Panc1 (cell line): ENCODE measurements around the gene AHI1. TPM values are rescaled to one million over a fixed set of nuclear protein-coding genes. Genes with fewer than 3 reads are reported as not detected.

Source experiments
- ATAC-seq: fragments of 200-7000 bp; cut with Tn5 transposase; 2 replicates; pipeline ENCODE4 v1.9.1; 2020; ENCODE audit warnings: mild to moderate bottlenecking, moderate library complexity
- BruUV-seq: library from RNA; stranded (reverse); fragments of 400-500 nt; replicated peaks from 2 replicates; lab custom pipeline; 2021; lab: Mats Ljungman, UMichigan
- CTCF ChIA-PET: fragments of 300-600 bp; sonication (Branson Sonifier 250); formaldehyde crosslinking; loops from one replicate; lab custom pipeline; 2022; ENCODE audit warnings: antibody characterized with exemption; lab: Charles Lee
- POLR2A ChIA-PET: fragments of 300-600 bp; sonication (Branson Sonifier 250); formaldehyde crosslinking; loops from one replicate; lab custom pipeline; 2022; ENCODE audit warnings: antibody characterized with exemption; lab: Charles Lee
- DNase-seq: peaks from one replicate; pipeline ENCODE4 v3.0.0-alpha.2; 2010; ENCODE audit warnings: low read depth, low spot score
- H3K27ac ChIP-seq: 2 replicates; pipeline ENCODE4 v1.5.1; 2011; ENCODE audit warnings: mild to moderate bottlenecking, low read length, inconsistent platforms
- H3K27me3 ChIP-seq: fragments of 200-500 bp; sonication (Bioruptor generic); 2 replicates; pipeline ENCODE4 v1.6.0; 2014; ENCODE audit warnings: low read length, inconsistent platforms; ENCODE audit not compliant: control insufficient read depth, insufficient read depth
- H3K36me3 ChIP-seq: fragments of 200-500 bp; sonication (Bioruptor generic); 2 replicates; pipeline ENCODE4 v1.5.1; 2014; ENCODE audit warnings: inconsistent platforms, mild to moderate bottlenecking, low read length, moderate library complexity; ENCODE audit not compliant: control insufficient read depth, insufficient read depth
- H3K4me1 ChIP-seq: 2 replicates; pipeline ENCODE4 v1.5.1; 2011; ENCODE audit warnings: inconsistent platforms, mild to moderate bottlenecking, low read length, moderate library complexity; ENCODE audit not compliant: control insufficient read depth, insufficient read depth
- H3K4me3 ChIP-seq, 2 experiments: 2 replicates each; pipeline ENCODE4 v1.5.1; 2011 to 2012; ENCODE audit warnings: low read depth in 2 of 2, low read length in 2 of 2, mild to moderate bottlenecking in 2 of 2, inconsistent platforms in 1 of 2, moderate library complexity in 1 of 2
- H3K9me3 ChIP-seq: fragments of 200-500 bp; sonication (Bioruptor generic); 2 replicates; pipeline ENCODE4 v1.5.1; 2014; ENCODE audit warnings: low read depth, mild to moderate bottlenecking, inconsistent platforms, low read length, moderate library complexity; ENCODE audit not compliant: control insufficient read depth, insufficient read depth
- CTCF ChIP-seq: fragments of 450-650 bp; IDR thresholded peaks from 2 replicates; pipeline ENCODE4 v1.5.1; 2017; ENCODE audit warnings: mild to moderate bottlenecking
- POLR2AphosphoS5 ChIP-seq: IDR thresholded peaks from 2 replicates; pipeline ENCODE4 v1.6.1; 2012; ENCODE audit warnings: mild to moderate bottlenecking, low read depth, low read length, moderate library complexity
- SIN3A ChIP-seq: IDR thresholded peaks from 2 replicates; pipeline ENCODE4 v1.6.1; 2012; ENCODE audit warnings: low read depth, mild to moderate bottlenecking, low read length, moderate library complexity, borderline replicate concordance; ENCODE audit not compliant: insufficient read depth
- TCF7L2 ChIP-seq: IDR thresholded peaks from 2 replicates; pipeline ENCODE4 v1.6.1; 2011; ENCODE audit warnings: mild to moderate bottlenecking, low read depth, low read length, inconsistent platforms
- in situ Hi-C: cut with HindIII; loops from 2 replicates; pipeline ENCODE4 v1.10.0; 2016; ENCODE audit warnings: low sequenced_read_pairs, low pct_unique_long_range_greater_than_20kb
- intact Hi-C: fragments of 100-400 bp; cut with micrococcal nuclease; formaldehyde crosslinking; loops from one replicate; pipeline ENCODE4 v1.10.0; 2022; ENCODE audit not compliant: unreplicated experiment
- total RNA-seq: library from RNA; stranded (reverse); gene quantifications from one replicate; pipeline ENCODE4 v1.2.1, GENCODE V29; 2021; ENCODE audit not compliant: unreplicated experiment
- TF ChIP-seq, protein P1 (sequence below), 2 experiments: IDR thresholded peaks; 2 replicates each; pipeline ENCODE4 v1.6.1; 2011 to 2012; ENCODE audit warnings: low read depth in 2 of 2, control low read depth in 1 of 2, low read length in 1 of 2, mild to moderate bottlenecking in 1 of 2, moderate library complexity in 1 of 2; ENCODE audit not compliant: insufficient read depth in 1 of 2

The AHI1 gene
- total RNA-seq, 1 experiment from 2014 or later = 22.3 TPM

DNA sequence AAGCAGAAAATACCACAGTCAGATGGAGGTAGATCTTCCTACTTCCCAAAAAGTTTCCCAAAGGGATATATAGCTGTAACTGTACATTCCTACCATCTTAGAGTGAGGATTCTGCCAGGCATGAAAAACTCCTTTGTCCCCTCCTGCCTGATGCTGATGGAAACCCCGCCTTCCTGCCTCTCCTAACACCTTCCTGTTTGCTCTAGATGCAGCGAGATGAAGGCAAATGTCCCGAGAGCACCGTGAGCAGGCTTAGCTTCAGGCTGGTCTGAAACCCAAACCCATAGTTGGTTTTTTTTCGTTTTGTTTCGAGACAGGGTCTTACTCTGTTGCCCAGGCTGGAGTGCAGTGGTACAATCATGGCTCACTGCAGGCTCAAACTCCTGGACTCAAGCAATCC lies 260.8 kb downstream of the AHI1 start:
- no peak overlapping the region for H3K27ac ChIP-seq
- no peaks in the 10 kb centered on the region for H3K9me3 ChIP-seq
- CTCF ChIA-PET = no interaction called here
- H3K4me1 ChIP-seq = no peaks in the 10 kb centered on the region
- in situ Hi-C loops (no loop called here), intact Hi-C loops (no loop called here)
- DNase-seq (no peak), ATAC-seq (no peak)
- TF ChIP-seq POLR2AphosphoS5 (no peak), SIN3A (no peak), CTCF (no peak), TCF7L2 (no peak)
- TF ChIP-seq, protein P1, sequence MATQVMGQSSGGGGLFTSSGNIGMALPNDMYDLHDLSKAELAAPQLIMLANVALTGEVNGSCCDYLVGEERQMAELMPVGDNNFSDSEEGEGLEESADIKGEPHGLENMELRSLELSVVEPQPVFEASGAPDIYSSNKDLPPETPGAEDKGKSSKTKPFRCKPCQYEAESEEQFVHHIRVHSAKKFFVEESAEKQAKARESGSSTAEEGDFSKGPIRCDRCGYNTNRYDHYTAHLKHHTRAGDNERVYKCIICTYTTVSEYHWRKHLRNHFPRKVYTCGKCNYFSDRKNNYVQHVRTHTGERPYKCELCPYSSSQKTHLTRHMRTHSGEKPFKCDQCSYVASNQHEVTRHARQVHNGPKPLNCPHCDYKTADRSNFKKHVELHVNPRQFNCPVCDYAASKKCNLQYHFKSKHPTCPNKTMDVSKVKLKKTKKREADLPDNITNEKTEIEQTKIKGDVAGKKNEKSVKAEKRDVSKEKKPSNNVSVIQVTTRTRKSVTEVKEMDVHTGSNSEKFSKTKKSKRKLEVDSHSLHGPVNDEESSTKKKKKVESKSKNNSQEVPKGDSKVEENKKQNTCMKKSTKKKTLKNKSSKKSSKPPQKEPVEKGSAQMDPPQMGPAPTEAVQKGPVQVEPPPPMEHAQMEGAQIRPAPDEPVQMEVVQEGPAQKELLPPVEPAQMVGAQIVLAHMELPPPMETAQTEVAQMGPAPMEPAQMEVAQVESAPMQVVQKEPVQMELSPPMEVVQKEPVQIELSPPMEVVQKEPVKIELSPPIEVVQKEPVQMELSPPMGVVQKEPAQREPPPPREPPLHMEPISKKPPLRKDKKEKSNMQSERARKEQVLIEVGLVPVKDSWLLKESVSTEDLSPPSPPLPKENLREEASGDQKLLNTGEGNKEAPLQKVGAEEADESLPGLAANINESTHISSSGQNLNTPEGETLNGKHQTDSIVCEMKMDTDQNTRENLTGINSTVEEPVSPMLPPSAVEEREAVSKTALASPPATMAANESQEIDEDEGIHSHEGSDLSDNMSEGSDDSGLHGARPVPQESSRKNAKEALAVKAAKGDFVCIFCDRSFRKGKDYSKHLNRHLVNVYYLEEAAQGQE (IDR thresholded peaks at IDR 0.05; ENCODE audit: insufficient read depth in 1 of 2, low read depth in 2 of 2, low read length in 1 of 2) = no peak
- POLR2A ChIA-PET = interaction anchor here (0.7 kb wide), 1 partner anchor 45 kb away, joined by 10 read pairs; no protein-coding TSS in a partner anchor
- H3K4me3 ChIP-seq = no peak overlapping the region
- H3K36me3 ChIP-seq = no peaks in the 10 kb centered on the region
- BruUV-seq = no TSS peak
- no peaks in the 10 kb centered on the region; the same call in 1 of the 2 replicates for H3K27me3 ChIP-seq

DNA sequence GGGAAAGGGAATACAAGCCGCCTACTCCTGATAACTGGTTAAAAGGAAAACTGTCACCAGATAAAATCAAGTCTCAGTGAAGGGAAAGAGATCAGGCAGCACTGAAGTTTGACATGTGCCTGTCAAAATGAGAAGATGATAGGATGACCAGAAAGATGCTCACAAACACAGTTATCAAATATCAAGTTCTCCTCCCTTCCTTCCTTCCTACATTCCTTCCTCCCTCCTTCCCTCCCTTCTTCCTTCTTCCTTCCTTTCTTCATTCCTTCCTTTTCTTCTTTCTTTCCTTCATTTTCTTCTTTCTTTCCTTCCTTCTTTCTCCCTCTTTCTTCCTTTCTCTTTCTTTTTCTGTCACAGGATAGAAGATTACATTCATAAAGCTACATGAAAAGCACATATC lies 261.2 kb downstream of the AHI1 start:
- Histone ChIP-seq H3K4me1 (no peaks in the 10 kb centered on the region), H3K27me3 (no peaks in the 10 kb centered on the region; the same call in 1 of the 2 replicates), H3K27ac (no peak overlapping the region), H3K4me3 (no peak overlapping the region), H3K36me3 (no peaks in the 10 kb centered on the region), H3K9me3 (no peaks in the 10 kb centered on the region)
- no TSS peak for BruUV-seq
- in situ Hi-C loops = no loop called here
- intact Hi-C loops = no loop called here
- ChIA-PET CTCF (no interaction called here), POLR2A (interaction anchor here (0.7 kb wide), 1 partner anchor 45 kb away, joined by 10 read pairs; no protein-coding TSS in a partner anchor)
- TF ChIP-seq TCF7L2 = no peak
- TF ChIP-seq CTCF = no peak
- TF ChIP-seq, protein P1 (IDR thresholded peaks at IDR 0.05; ENCODE audit: insufficient read depth in 1 of 2, low read depth in 2 of 2, low read length in 1 of 2) = no peak
- TF ChIP-seq POLR2AphosphoS5 = no peak
- TF ChIP-seq SIN3A = no peak
- ATAC-seq (no peak), DNase-seq (no peak)
